ENCODE measurements around the gene PDE10A. TPM values are rescaled to one million over a fixed set of nuclear protein-coding genes. Genes with fewer than 3 reads are reported as not detected.

Gene PDE10A
- polyA plus RNA-seq, 3 donors, result not detected

DNA sequence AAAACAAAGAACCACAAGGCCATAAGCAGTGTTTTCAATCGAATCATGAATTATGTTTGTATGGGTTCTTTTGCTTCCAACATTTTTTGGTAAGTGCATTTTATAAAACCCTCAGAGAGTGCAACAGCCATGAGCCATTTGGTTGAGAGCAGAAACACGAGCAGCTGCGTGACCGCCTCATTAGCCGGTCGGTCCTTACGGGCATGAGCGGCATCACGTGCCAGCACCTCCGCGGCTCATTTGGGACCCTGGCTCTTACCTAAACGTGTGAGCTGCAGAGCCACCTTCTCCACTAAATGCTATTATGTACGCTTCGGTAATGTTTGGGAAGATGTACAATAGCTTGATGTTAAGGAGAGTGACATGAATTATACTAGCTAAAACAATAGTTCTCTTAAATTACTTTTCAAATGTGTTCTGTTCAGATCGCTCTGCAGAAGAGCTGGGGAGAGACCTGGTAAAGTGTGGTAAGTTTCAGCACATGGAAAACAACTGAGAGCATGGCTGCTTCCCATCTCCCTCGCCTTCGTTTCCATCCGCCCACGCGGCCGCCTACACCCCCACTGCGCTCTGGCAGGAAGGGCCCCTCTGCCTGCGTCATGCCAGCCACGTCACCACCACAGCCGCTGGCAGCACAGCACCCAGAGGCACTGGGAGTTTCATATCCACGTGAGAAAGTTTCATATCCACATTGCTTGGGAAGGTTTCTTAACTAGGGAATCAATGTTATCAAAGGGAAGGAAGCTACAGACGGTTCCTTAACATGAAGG is 23.7 kb upstream of the PDE10A start:
- intact Hi-C loops (cut with micrococcal nuclease), result no loop called here
- Histone ChIP-seq H3K4me3 (replicated peaks in 1 of 3; ENCODE audit: low read depth in 2 of 3, low read length in 3 of 3) (no peak overlapping the region), H3K9ac (ENCODE audit: insufficient read depth, low read length, poor library complexity, severe bottlenecking) (no peak overlapping the region), H3K9me3 (replicated peaks in 1 of 2; ENCODE audit: control insufficient read depth in 1 of 2, insufficient read depth in 1 of 2, low read length in 2 of 2) (peaks cover 0 to 4% of the 10 kb centered on the region in 2 donors), H3K27ac (ENCODE audit: low read depth in 1 of 2, low read length in 2 of 2) (no peak overlapping the region), H3K4me2 (replicated peaks; ENCODE audit: extremely low read depth, low read length, poor library complexity, severe bottlenecking) (no peak overlapping the region), H3K36me3 (replicated peaks in 1 of 2; ENCODE audit: control insufficient read depth in 1 of 2, insufficient read depth in 2 of 2, low read length in 2 of 2) (no peaks in the 10 kb centered on the region), H4K20me1 (ENCODE audit: insufficient read depth, low read length) (no peaks in the 10 kb centered on the region), H3K79me2 (ENCODE audit: insufficient read depth, low read length) (no peaks in the 10 kb centered on the region), H3K27me3 (ENCODE audit: control insufficient read depth in 2 of 2, insufficient read depth in 2 of 2, low read length in 2 of 2) (no peaks in the 10 kb centered on the region), H3K4me1 (ENCODE audit: control insufficient read depth in 1 of 2, insufficient read depth in 2 of 2, low read length in 2 of 2) (no peaks in the 10 kb centered on the region), H2AFZ (ENCODE audit: insufficient read depth, low read depth, low read length, poor library complexity, severe bottlenecking) (no peak overlapping the region)
- H3K9me3 Mint-ChIP-seq, result peaks cover 0 to 13% (median 6%) of the 10 kb centered on the region in 7 donors
- no peaks in the 10 kb centered on the region for H3K36me3 Mint-ChIP-seq
- no peak for DNase-seq
- WGBS (ENCODE audit: insufficient coverage), result 79% methylated on average over 8 of the region's 27 CpGs
- H3K4me3 Mint-ChIP-seq, result no peak overlapping the region
- TF ChIP-seq, protein P1, sequence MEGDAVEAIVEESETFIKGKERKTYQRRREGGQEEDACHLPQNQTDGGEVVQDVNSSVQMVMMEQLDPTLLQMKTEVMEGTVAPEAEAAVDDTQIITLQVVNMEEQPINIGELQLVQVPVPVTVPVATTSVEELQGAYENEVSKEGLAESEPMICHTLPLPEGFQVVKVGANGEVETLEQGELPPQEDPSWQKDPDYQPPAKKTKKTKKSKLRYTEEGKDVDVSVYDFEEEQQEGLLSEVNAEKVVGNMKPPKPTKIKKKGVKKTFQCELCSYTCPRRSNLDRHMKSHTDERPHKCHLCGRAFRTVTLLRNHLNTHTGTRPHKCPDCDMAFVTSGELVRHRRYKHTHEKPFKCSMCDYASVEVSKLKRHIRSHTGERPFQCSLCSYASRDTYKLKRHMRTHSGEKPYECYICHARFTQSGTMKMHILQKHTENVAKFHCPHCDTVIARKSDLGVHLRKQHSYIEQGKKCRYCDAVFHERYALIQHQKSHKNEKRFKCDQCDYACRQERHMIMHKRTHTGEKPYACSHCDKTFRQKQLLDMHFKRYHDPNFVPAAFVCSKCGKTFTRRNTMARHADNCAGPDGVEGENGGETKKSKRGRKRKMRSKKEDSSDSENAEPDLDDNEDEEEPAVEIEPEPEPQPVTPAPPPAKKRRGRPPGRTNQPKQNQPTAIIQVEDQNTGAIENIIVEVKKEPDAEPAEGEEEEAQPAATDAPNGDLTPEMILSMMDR (IDR thresholded peaks at IDR 0.05), result no peak
- no peaks in the 10 kb centered on the region for H3K4me1 Mint-ChIP-seq
- H3K27me3 Mint-ChIP-seq (ENCODE audit: low read depth in 3 of 3), result peaks cover 0 to 7% (median 1%) of the 10 kb centered on the region in 3 donors
- H3K27ac Mint-ChIP-seq, result no peak overlapping the region

DNA sequence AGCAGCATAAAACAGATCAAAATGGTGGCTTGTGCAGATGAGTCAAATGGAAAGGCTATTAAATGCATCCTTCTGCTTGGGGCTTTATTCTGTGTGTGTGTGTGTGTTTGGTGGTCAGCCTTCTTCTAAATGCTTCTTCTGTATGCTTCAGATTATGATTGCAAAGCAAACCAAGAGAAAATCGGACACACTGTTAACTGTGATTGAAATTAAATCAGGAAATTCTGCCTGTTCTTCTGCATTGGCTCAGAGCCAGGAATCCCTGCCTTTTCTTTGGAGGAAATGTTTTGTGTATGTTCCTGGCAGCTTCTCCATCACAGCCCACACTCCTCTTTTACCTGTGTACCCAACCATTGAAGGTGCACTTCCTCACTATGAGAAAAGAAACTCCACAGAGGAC is 22.3 kb upstream of the PDE10A start:
- Mint-ChIP-seq H3K4me3 (no peak overlapping the region), H3K36me3 (no peaks in the 10 kb centered on the region), H3K27me3 (ENCODE audit: low read depth in 3 of 3) (peaks cover 1 to 7% (median 2%) of the 10 kb centered on the region in 3 donors), H3K27ac (no peak overlapping the region), H3K4me1 (no peaks in the 10 kb centered on the region), H3K9me3 (peaks cover 0 to 13% (median 4%) of the 10 kb centered on the region in 7 donors)
- Histone ChIP-seq H3K36me3 (replicated peaks in 1 of 2; ENCODE audit: control insufficient read depth in 1 of 2, insufficient read depth in 2 of 2, low read length in 2 of 2) (no peaks in the 10 kb centered on the region), H3K4me2 (replicated peaks; ENCODE audit: extremely low read depth, low read length, poor library complexity, severe bottlenecking) (no peak overlapping the region), H3K4me1 (ENCODE audit: control insufficient read depth in 1 of 2, insufficient read depth in 2 of 2, low read length in 2 of 2) (no peaks in the 10 kb centered on the region), H3K27ac (ENCODE audit: low read depth in 1 of 2, low read length in 2 of 2) (no peak overlapping the region), H3K4me3 (replicated peaks in 1 of 3; ENCODE audit: low read depth in 2 of 3, low read length in 3 of 3) (no peak overlapping the region), H3K9ac (ENCODE audit: insufficient read depth, low read length, poor library complexity, severe bottlenecking) (no peak overlapping the region), H3K79me2 (ENCODE audit: insufficient read depth, low read length) (no peaks in the 10 kb centered on the region), H3K27me3 (ENCODE audit: control insufficient read depth in 2 of 2, insufficient read depth in 2 of 2, low read length in 2 of 2) (no peaks in the 10 kb centered on the region), H4K20me1 (ENCODE audit: insufficient read depth, low read length) (no peaks in the 10 kb centered on the region), H2AFZ (ENCODE audit: insufficient read depth, low read depth, low read length, poor library complexity, severe bottlenecking) (no peak overlapping the region), H3K9me3 (replicated peaks in 1 of 2; ENCODE audit: control insufficient read depth in 1 of 2, insufficient read depth in 1 of 2, low read length in 2 of 2) (peaks cover 0 to 4% of the 10 kb centered on the region in 2 donors)
- intact Hi-C loops (cut with micrococcal nuclease), result no loop called here
- DNase-seq, result no peak
- 80% methylated on average over 1 of the region's 1 CpG for WGBS (ENCODE audit: insufficient coverage)
- TF ChIP-seq, protein P1 (IDR thresholded peaks at IDR 0.05), result no peak

Data from CD14-positive monocyte (primary cell).